ENCODE data around the gene TDP2. TPM values are rescaled to one million over a fixed set of nuclear protein-coding genes. Genes with fewer than 3 reads are reported as not detected.
A peak's percentile ranks its signal among the peaks of the same experiment; 100 is the strongest.

Gene TDP2
- total and polyA plus RNA-seq, 4 donors: 25.3 to 39.1 (median 34.6) TPM

DNA sequence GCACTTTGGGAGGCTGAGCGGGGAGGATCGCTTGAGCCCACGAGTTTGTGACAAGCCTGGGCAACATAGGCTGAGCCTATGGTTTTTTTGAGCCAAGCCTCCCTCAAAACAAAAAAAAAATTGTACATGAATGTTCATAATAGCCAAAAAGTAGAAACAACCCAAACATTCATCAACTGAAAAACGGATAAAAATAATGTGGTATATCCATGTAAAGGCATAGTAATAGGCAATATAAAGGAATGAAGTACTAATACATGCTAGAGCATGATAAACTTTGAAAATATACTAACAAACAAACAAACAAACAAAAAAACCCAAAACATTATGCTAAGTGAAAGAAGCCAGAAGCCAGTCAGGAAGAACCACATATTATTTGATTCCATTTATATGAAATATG, 56.0 kb downstream of the TDP2 start:
- no peaks in the 10 kb centered on the region for H3K36me3 ChIP-seq (ENCODE audit: control insufficient read depth, insufficient read depth, low read length)
- DNase-seq (ENCODE audit: low read depth in 4 of 6, low spot score in 6 of 6): no peak
- H3K4me1 ChIP-seq (ENCODE audit: control insufficient read depth, insufficient read depth, low read length): no peaks in the 10 kb centered on the region
- no peak overlapping the region for H3K4me3 ChIP-seq (ENCODE audit: low read depth, low read length)
- no CpG with 5 or more reads among the region's 4 CpGs for WGBS (ENCODE audit: insufficient coverage)
- H3K27me3 ChIP-seq (ENCODE audit: control insufficient read depth, insufficient read depth, low read length): no peaks in the 10 kb centered on the region
- no peaks in the 10 kb centered on the region for H3K9me3 ChIP-seq (ENCODE audit: control insufficient read depth, insufficient read depth, low read length)
- H3K27ac ChIP-seq (ENCODE audit: low read depth, low read length): no peak overlapping the region

DNA sequence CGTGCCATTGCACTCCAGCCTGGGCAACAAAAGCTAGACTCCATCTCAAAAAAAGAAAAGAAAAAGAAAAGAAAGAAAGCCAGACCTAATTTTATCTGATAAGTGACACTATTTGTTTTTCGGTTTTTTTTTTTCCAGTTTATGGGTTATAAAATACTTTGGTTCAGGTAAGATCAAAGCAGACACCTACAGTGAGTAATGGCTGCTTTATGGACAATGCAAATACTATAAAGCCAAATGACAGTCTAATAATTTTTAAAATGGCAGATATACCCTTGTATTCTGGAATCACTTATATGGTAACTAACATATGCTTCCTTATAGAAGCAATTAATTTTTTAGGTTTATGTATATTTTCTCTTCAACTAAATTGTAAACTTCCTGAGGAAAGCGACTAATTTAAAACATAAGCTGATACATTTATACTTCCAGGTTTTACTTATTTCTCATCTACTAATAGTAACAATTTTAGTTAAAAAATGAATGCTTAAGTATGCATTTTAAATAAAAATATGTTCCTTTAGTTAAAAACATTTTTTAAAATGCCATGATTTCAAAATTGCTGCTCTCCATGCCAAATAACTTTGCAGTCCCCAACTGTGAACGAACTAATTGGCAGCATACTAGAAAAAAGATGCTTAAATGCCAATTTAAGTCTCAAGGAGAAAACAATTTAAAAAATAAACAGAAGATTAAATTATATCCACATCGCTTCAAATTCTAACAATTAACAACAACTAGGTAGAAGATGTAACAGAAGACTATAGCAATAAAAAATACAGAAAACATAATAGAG, 59.2 kb downstream of the TDP2 start:
- no CpG with 5 or more reads among the region's 5 CpGs for WGBS (ENCODE audit: insufficient coverage)
- peak in 2 of 6 donors; percentile 22 to 56 for DNase-seq (ENCODE audit: low read depth in 4 of 6, low spot score in 6 of 6)
- Histone ChIP-seq H3K27me3 (ENCODE audit: control insufficient read depth, insufficient read depth, low read length) (no peaks in the 10 kb centered on the region), H3K27ac (ENCODE audit: low read depth, low read length) (no peak overlapping the region), H3K9me3 (ENCODE audit: control insufficient read depth, insufficient read depth, low read length) (no peaks in the 10 kb centered on the region), H3K4me1 (ENCODE audit: control insufficient read depth, insufficient read depth, low read length) (no peaks in the 10 kb centered on the region), H3K36me3 (ENCODE audit: control insufficient read depth, insufficient read depth, low read length) (no peaks in the 10 kb centered on the region), H3K4me3 (ENCODE audit: low read depth, low read length) (no peak overlapping the region)

DNA sequence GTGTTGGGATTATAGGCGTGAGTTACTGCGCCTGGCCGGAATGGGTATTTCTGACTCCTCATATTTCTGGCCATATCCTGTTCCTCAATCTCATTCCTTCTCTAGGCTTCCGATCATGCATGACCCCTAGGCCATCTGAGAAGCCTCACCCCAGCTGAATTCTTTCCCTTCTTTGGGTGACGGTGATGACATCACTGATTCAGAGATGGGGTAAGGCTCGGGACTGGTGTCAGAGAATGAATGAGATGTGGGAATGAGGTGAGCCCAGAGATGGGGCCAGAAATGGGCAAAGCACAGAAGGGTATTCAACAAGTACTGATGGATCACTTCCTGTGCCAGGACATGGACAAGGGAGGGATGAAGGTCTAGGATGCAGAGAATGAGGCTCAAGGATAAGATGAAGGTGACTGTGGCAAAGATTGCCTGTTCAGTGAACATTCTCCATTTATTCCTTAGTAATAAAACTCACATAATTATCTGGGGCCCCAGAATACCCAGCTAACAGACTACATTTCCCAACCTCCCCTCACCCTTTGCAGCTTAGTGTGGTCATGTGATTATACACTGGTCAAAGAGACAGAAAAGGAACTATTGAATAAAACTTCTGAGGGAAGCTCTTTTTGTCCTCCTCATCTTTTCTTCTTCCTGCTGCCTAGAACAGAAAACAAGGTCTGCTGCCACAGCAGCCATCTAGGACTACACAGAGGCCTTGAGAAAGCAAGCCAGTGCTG, 60.3 kb downstream of the TDP2 start:
- no peaks in the 10 kb centered on the region for H3K36me3 ChIP-seq (ENCODE audit: control insufficient read depth, insufficient read depth, low read length)
- no peaks in the 10 kb centered on the region for H3K4me1 ChIP-seq (ENCODE audit: control insufficient read depth, insufficient read depth, low read length)
- no peak overlapping the region for H3K4me3 ChIP-seq (ENCODE audit: low read depth, low read length)
- no peak overlapping the region for H3K27ac ChIP-seq (ENCODE audit: low read depth, low read length)
- no peaks in the 10 kb centered on the region for H3K9me3 ChIP-seq (ENCODE audit: control insufficient read depth, insufficient read depth, low read length)
- DNase-seq (ENCODE audit: low read depth in 4 of 6, low spot score in 6 of 6): no peak
- 92% methylated on average over 5 of the region's 6 CpGs for WGBS (ENCODE audit: insufficient coverage)
- H3K27me3 ChIP-seq (ENCODE audit: control insufficient read depth, insufficient read depth, low read length): no peaks in the 10 kb centered on the region

DNA sequence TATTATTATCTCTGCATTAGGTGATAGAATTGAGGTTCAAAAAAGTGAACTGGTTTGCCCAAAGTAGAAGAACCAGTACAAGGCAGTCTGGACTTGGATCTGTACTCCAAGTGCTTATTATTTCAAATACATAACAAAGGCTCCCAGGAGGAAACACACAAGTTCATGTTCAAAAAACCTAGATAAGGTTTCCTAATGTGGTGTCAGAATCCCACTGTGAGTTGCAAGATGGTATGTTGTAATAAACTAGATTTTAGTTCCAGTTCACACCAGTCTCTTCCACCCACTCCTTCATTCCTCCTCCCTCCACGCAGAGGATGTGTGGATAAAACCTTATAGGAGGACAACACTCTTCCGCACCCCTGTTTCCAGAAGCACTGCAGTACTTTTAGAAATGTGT, 63.5 kb downstream of the TDP2 start:
- DNase-seq (ENCODE audit: low read depth in 4 of 6, low spot score in 6 of 6): no peak
- H3K36me3 ChIP-seq (ENCODE audit: control insufficient read depth, insufficient read depth, low read length): peaks cover 9% of the 10 kb centered on the region
- H3K4me1 ChIP-seq (ENCODE audit: control insufficient read depth, insufficient read depth, low read length): no peaks in the 10 kb centered on the region
- WGBS (ENCODE audit: insufficient coverage): no CpG with 5 or more reads among the region's 2 CpGs
- no peak overlapping the region for H3K27ac ChIP-seq (ENCODE audit: low read depth, low read length)
- no peaks in the 10 kb centered on the region for H3K9me3 ChIP-seq (ENCODE audit: control insufficient read depth, insufficient read depth, low read length)
- no peaks in the 10 kb centered on the region for H3K27me3 ChIP-seq (ENCODE audit: control insufficient read depth, insufficient read depth, low read length)
- no peak overlapping the region for H3K4me3 ChIP-seq (ENCODE audit: low read depth, low read length)

DNA sequence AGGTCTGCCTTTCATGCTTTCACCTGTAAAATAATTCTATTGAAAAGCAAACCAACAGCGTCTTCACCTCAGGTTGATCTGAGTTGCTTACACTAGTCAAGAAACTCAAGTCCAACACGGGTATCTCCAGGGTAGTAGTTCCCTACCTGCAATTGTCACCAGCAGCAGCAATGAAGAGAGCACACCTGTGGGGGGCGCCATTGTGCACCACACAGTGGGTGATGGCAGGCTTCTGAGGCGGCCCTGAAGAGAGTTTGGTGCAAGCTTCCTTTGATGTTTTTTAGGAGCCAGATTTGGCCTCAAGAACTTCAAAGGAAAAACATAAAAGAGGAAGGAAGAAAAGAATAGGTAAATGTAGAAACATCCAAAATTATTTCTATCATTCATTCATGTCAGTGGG, 65.8 kb downstream of the TDP2 start:
- DNase-seq (ENCODE audit: low read depth in 4 of 6, low spot score in 6 of 6): no peak
- Histone ChIP-seq H3K9me3 (ENCODE audit: control insufficient read depth, insufficient read depth, low read length) (no peaks in the 10 kb centered on the region), H3K27me3 (ENCODE audit: control insufficient read depth, insufficient read depth, low read length) (no peaks in the 10 kb centered on the region), H3K4me1 (ENCODE audit: control insufficient read depth, insufficient read depth, low read length) (no peaks in the 10 kb centered on the region), H3K27ac (ENCODE audit: low read depth, low read length) (no peak overlapping the region), H3K4me3 (ENCODE audit: low read depth, low read length) (no peak overlapping the region), H3K36me3 (ENCODE audit: control insufficient read depth, insufficient read depth, low read length) (peaks cover 14% of the 10 kb centered on the region)
- WGBS (ENCODE audit: insufficient coverage): 30% methylated on average over 2 of the region's 4 CpGs

Other genes with a start within 250 kb of the TDP2 start
- gene GPLD1, start 177.3 kb downstream of the TDP2 start, total RNA-seq: 10 to 100 TPM in 1 of 2 donors, 1 to 10 TPM in 1; 7.7 to 13.1 TPM
- gene GPLD1, start 177.3 kb downstream of the TDP2 start, polyA plus RNA-seq (ENCODE audit: insufficient read length in 2 of 2): 10 to 100 TPM in 1 of 2 donors, 1 to 10 TPM in 1; 8.1 to 12.7 TPM
- 10 to 100 TPM; 22.4 to 38.7 TPM for gene ALDH5A1, start 171.9 kb downstream of the TDP2 start, total RNA-seq
- 10 to 100 TPM; 50.7 to 68.3 TPM for gene ALDH5A1, start 171.9 kb downstream of the TDP2 start, polyA plus RNA-seq (ENCODE audit: insufficient read length in 2 of 2)
- 10 to 100 TPM in 1 of 2 donors, 1 to 10 TPM in 1; 5.3 to 11.0 TPM for gene KIAA0319, start 20.7 kb downstream of the TDP2 start, total RNA-seq
- gene KIAA0319, start 20.7 kb downstream of the TDP2 start, polyA plus RNA-seq (ENCODE audit: insufficient read length in 2 of 2): 10 to 100 TPM; 10.2 to 11.3 TPM
- 10 to 100 TPM in 1 of 2 donors, 1 to 10 TPM in 1; 7.3 to 24.1 TPM for gene ACOT13, start 178 bp upstream of the TDP2 start, total RNA-seq
- gene ACOT13, start 178 bp upstream of the TDP2 start, polyA plus RNA-seq (ENCODE audit: insufficient read length in 2 of 2): 10 to 100 TPM; 19.1 to 21.5 TPM
- gene C6orf62, start 52.3 kb upstream of the TDP2 start, total RNA-seq: 100 to 1,000 TPM; 109 to 122 TPM
- gene C6orf62, start 52.3 kb upstream of the TDP2 start, polyA plus RNA-seq (ENCODE audit: insufficient read length in 2 of 2): 100 to 1,000 TPM; 147 to 193 TPM
- gene GMNN, start 108.0 kb upstream of the TDP2 start, total RNA-seq: 10 to 100 TPM; 27.3 to 30.1 TPM
- 10 to 100 TPM; 37.0 to 37.1 TPM for gene GMNN, start 108.0 kb upstream of the TDP2 start, polyA plus RNA-seq (ENCODE audit: insufficient read length in 2 of 2)
- gene ARMH2, start 132.0 kb upstream of the TDP2 start, total RNA-seq: 1 to 10 TPM in 1 of 2 donors, not detected in 1; 1.1 TPM
- under 1 TPM; 0.33 to 0.53 TPM for gene ARMH2, start 132.0 kb upstream of the TDP2 start, polyA plus RNA-seq (ENCODE audit: insufficient read length in 2 of 2)